HG03039 (cell line): ENCODE data around the gene C16orf74.

Experiments
- ATAC-seq: cut with Tn5 transposase; IDR thresholded peaks from one replicate; pipeline ENCODE4 v1.9.1; 2021; ENCODE audit warnings: mild to moderate bottlenecking, moderate library complexity; ENCODE audit not compliant: unreplicated experiment

C16orf74 gene

GRCh38 chr16:85750827-85751697 is at the start of gene C16orf74:
Gene C16orf74 (minus strand): TSS chr16:85751096. CDS start chr16:85735217, 15,879 bp downstream.
- no peak for ATAC-seq

- peak; percentile 7 for ATAC-seq
These were observed 49.4 kb upstream of the C16orf74 start for GRCh38 chr16:85800321-85800669.

- peak; percentile 61 for ATAC-seq
These were observed 48.8 kb upstream of the C16orf74 start, which contains the start of the genes COX4I1 and EMC8 for GRCh38 chr16:85799497-85800320. Gene COX4I1 (plus strand): TSS chr16:85799695. CDS start chr16:85801206, 1,511 bp downstream. Gene EMC8 (minus strand): TSS chr16:85799544. CDS start chr16:85799295, 249 bp downstream.

- no peak for ATAC-seq
These were observed 48.1 kb upstream of the C16orf74 start for GRCh38 chr16:85798901-85799496.

GRCh38 chr16:85798283-85798776 is 47.4 kb upstream of the C16orf74 start:
- ATAC-seq = no peak

GRCh38 chr16:85796599-85796998 is 45.7 kb upstream of the C16orf74 start:
- ATAC-seq = no peak

- ATAC-seq = no peak
These were observed 45.3 kb upstream of the C16orf74 start for GRCh38 chr16:85796152-85796551.

GRCh38 chr16:85794696-85795095 is 43.8 kb upstream of the C16orf74 start:
- no peak for ATAC-seq

GRCh38 chr16:85793662-85794298 is 42.9 kb upstream of the C16orf74 start:
- ATAC-seq = no peak

- no peak for ATAC-seq
These were observed 38.9 kb upstream of the C16orf74 start for GRCh38 chr16:85789773-85790172.

GRCh38 chr16:85788819-85789218 is 37.9 kb upstream of the C16orf74 start:
- no peak for ATAC-seq

- no peak for ATAC-seq
These were observed 35.0 kb upstream of the C16orf74 start for GRCh38 chr16:85785927-85786326.

GRCh38 chr16:85784813-85785212 is 33.9 kb upstream of the C16orf74 start:
- ATAC-seq = no peak

GRCh38 chr16:85783441-85783840 is 32.5 kb upstream of the C16orf74 start:
- no peak for ATAC-seq

GRCh38 chr16:85782451-85782850 is 31.6 kb upstream of the C16orf74 start:
- no peak for ATAC-seq

- ATAC-seq = no peak
These were observed 30.9 kb upstream of the C16orf74 start for GRCh38 chr16:85781695-85782370.

- ATAC-seq = no peak
These were observed 30.3 kb upstream of the C16orf74 start for GRCh38 chr16:85781156-85781555.

- ATAC-seq = no peak
These were observed 29.4 kb upstream of the C16orf74 start for GRCh38 chr16:85780281-85780680.

GRCh38 chr16:85778873-85779272 is 28.0 kb upstream of the C16orf74 start:
- ATAC-seq = no peak
